RCC 7860 (cell line): ENCODE measurements around the gene RNF223.
A peak's percentile ranks its signal among the peaks of the same experiment; 100 is the strongest.
"Not testable (repeated sequence)": the region's sequence is repeated elsewhere in the genome, so short reads cannot be mapped to it uniquely, and the experiment has no call there.

Experiments used
- DNase-seq: peaks from one replicate; pipeline ENCODE4 v3.0.0-alpha.2; 2015; ENCODE audit warnings: low spot score
- FAIRE-seq: peaks from 2 replicates; lab custom pipeline; 2012; peaks lifted over from hg19 to GRCh38; lab: Jason Lieb, UNC

Gene RNF223

GRCh38 chr1:1110561-1110971 lies 36.5 kb upstream of the RNF223 start:
- DNase-seq: no peak
- FAIRE-seq: no peak

GRCh38 chr1:1109743-1110142 lies 35.6 kb upstream of the RNF223 start:
- FAIRE-seq: no peak
- DNase-seq: no peak

GRCh38 chr1:1106510-1107221 lies 32.6 kb upstream of the RNF223 start:
- FAIRE-seq (no peak), DNase-seq (no peak)

- not testable (repeated sequence) for DNase-seq, FAIRE-seq
These were observed 30.0 kb upstream of the RNF223 start for GRCh38 chr1:1104152-1104551.

GRCh38 chr1:1101503-1101902 lies 27.4 kb upstream of the RNF223 start:
- DNase-seq (no peak), FAIRE-seq (no peak)

- no peak for DNase-seq
- FAIRE-seq: no peak
These were observed 26.2 kb upstream of the RNF223 start for GRCh38 chr1:1100296-1100695.

- no peak for DNase-seq
- FAIRE-seq: peak; percentile 73
These were observed 25.5 kb upstream of the RNF223 start for GRCh38 chr1:1099506-1100183.

- FAIRE-seq (peak; percentile 45), DNase-seq (no peak)
These were observed 24.7 kb upstream of the RNF223 start for GRCh38 chr1:1098681-1099421.

- DNase-seq, FAIRE-seq: not testable (repeated sequence)
These were observed 22.0 kb upstream of the RNF223 start for GRCh38 chr1:1096136-1096535.

- DNase-seq (no peak), FAIRE-seq (no peak)
These were observed 20.9 kb upstream of the RNF223 start for GRCh38 chr1:1094981-1095380.

- no peak for DNase-seq
- FAIRE-seq: no peak
These were observed 19.5 kb upstream of the RNF223 start for GRCh38 chr1:1093610-1093943.

- DNase-seq: no peak
- FAIRE-seq: no peak
These were observed 18.9 kb upstream of the RNF223 start for GRCh38 chr1:1092894-1093609.

- no peak for DNase-seq
- no peak for FAIRE-seq
These were observed 18.2 kb upstream of the RNF223 start for GRCh38 chr1:1092149-1092855.

GRCh38 chr1:1091344-1092148 lies 17.4 kb upstream of the RNF223 start:
- DNase-seq (no peak), FAIRE-seq (no peak)

- FAIRE-seq (no peak), DNase-seq (no peak)
These were observed 16.6 kb upstream of the RNF223 start for GRCh38 chr1:1090424-1091343.

GRCh38 chr1:1089731-1090423 lies 15.8 kb upstream of the RNF223 start:
- no peak for DNase-seq
- FAIRE-seq: no peak

- no peak for FAIRE-seq
- no peak for DNase-seq
These were observed 14.9 kb upstream of the RNF223 start for GRCh38 chr1:1088801-1089680.
